HepG2 (cell line): ENCODE results near the gene ALG14. TPM values are rescaled to one million over a fixed set of nuclear protein-coding genes. Genes with fewer than 3 reads are reported as not detected.

Source experiments
- AHR ChIP-seq: IDR thresholded peaks from 2 replicates; pipeline ENCODE4 v1.6.1; 2018; ENCODE audit warnings: missing genetic modification reagents, missing compliant biosample characterization
- ARID3A ChIP-seq: IDR thresholded peaks from 2 replicates; pipeline ENCODE4 v1.6.1; 2012; ENCODE audit warnings: low read depth, low read length, improper control_type of control experiment
- CENPX ChIP-seq: sonication (generic); formaldehyde crosslinking; IDR thresholded peaks from 2 replicates; pipeline ENCODE4 v1.9.0; 2021; ENCODE audit warnings: mild to moderate bottlenecking, missing genetic modification reagents, moderate library complexity
- EHMT2 ChIP-seq: fragments of 200-600 bp; sonication (generic); IDR thresholded peaks from 2 replicates; pipeline ENCODE4 v1.7.0; 2017; ENCODE audit warnings: antibody characterized with exemption, low read depth, low read length, borderline replicate concordance
- ELF1 ChIP-seq: sonication (generic); formaldehyde crosslinking; IDR thresholded peaks from 2 replicates; pipeline ENCODE4 v1.4.0; 2020; ENCODE audit warnings: missing genetic modification reagents
- FOXP1 ChIP-seq, 2 experiments: fragments of 450-650 bp in 1 of 2; IDR thresholded peaks; 2 replicates each; pipeline ENCODE4 v1.6.1; 2017 to 2018; ENCODE audit warnings: antibody characterized with exemption in 1 of 2
- HDAC6 ChIP-seq: fragments of 200-600 bp; sonication (generic); IDR thresholded peaks from 2 replicates; pipeline ENCODE4 v1.7.0; 2017; ENCODE audit warnings: mild to moderate bottlenecking, antibody characterized with exemption, low read length, low read depth
- IKZF4 ChIP-seq: sonication (generic); formaldehyde crosslinking; IDR thresholded peaks from 2 replicates; pipeline ENCODE4 v1.5.1; 2020; ENCODE audit warnings: borderline replicate concordance, mild to moderate bottlenecking, low read depth, missing genetic modification reagents; ENCODE audit errors: not compliant biosample characterization
- MAX ChIP-seq: IDR thresholded peaks from 2 replicates; pipeline ENCODE4 v1.6.1; 2012; ENCODE audit warnings: inconsistent platforms
- MTF2 ChIP-seq: sonication (generic); formaldehyde crosslinking; IDR thresholded peaks from 2 replicates; pipeline ENCODE4 v1.5.0; 2020; ENCODE audit warnings: missing genetic modification reagents, borderline replicate concordance
- RARA ChIP-seq: IDR thresholded peaks from 2 replicates; pipeline ENCODE4 v1.6.1; 2016; ENCODE audit warnings: missing genetic modification reagents, missing compliant biosample characterization
- TFAP4 ChIP-seq: sonication (generic); IDR thresholded peaks from 2 replicates; pipeline ENCODE4 v1.6.1; 2016; ENCODE audit warnings: low read depth, borderline replicate concordance
- U2AF2 ChIP-seq: fragments of 200-400 bp; formaldehyde crosslinking; IDR thresholded peaks from 2 replicates; pipeline ENCODE4 v1.6.1; 2017; ENCODE audit warnings: low read depth, mild to moderate bottlenecking, low read length
- ZBTB20 ChIP-seq: sonication (generic); formaldehyde crosslinking; IDR thresholded peaks from 2 replicates; pipeline ENCODE4 v1.8.1; 2023; ENCODE audit warnings: missing genetic modification reagents, low read depth, mild to moderate bottlenecking, borderline replicate concordance
- ZNF225 ChIP-seq: sonication (generic); formaldehyde crosslinking; IDR thresholded peaks from 2 replicates; pipeline ENCODE4 v1.4.0; 2020; ENCODE audit warnings: mild to moderate bottlenecking, missing genetic modification reagents
- ZNF282 ChIP-seq: fragments of 450-650 bp; IDR thresholded peaks from 2 replicates; pipeline ENCODE4 v1.6.1; 2018; ENCODE audit not compliant: partially characterized antibody
- ZNF432 ChIP-seq: sonication (generic); formaldehyde crosslinking; IDR thresholded peaks from 2 replicates; pipeline ENCODE4 v1.5.0; 2020; ENCODE audit warnings: missing genetic modification reagents, mild to moderate bottlenecking, borderline replicate concordance
- ZNF556 ChIP-seq: sonication (generic); formaldehyde crosslinking; IDR thresholded peaks from 2 replicates; pipeline ENCODE4 v1.4.0; 2020; ENCODE audit warnings: mild to moderate bottlenecking, missing genetic modification reagents, borderline replicate concordance
- ZNF776 ChIP-seq: sonication (generic); formaldehyde crosslinking; IDR thresholded peaks from 2 replicates; pipeline ENCODE4 v1.4.0; 2020; ENCODE audit warnings: mild to moderate bottlenecking, missing genetic modification reagents
- polyA plus RNA-seq, 8 experiments: library from polyadenylated mRNA; depleted of rRNA in 3 of 8; stranded (reverse) in 7 of 8; unstranded in 1 of 8; fragments of >200 nt; fragmentation: Illumina TruSeq in 4 of 8; extraction: Trizol in 4 of 8; gene quantifications; 2 replicates each; pipeline versions ENCODE4 v1.2.1 to v1.2.3, GENCODE V29; 2011 to 2016; ENCODE audit warnings: low read depth in 4 of 8, missing spikeins in 1 of 8, mixed read lengths in 1 of 8; ENCODE audit not compliant: insufficient read depth in 1 of 8
- total RNA-seq, 5 experiments: library from RNA; depleted of rRNA; stranded (reverse); fragments of >200 nt; fragmentation: Illumina TruSeq; extraction: Trizol; gene quantifications; 2 replicates each; pipeline ENCODE4 v1.2.3, GENCODE V29; 2016; ENCODE audit warnings: low read depth in 1 of 5
- TF ChIP-seq, protein P1 (sequence below): IDR thresholded peaks from 2 replicates; pipeline ENCODE4 v1.6.1; 2016
- TF ChIP-seq, protein P2 (sequence below): sonication (generic); formaldehyde crosslinking; conservative IDR thresholded peaks from 2 replicates; pipeline ENCODE4 v1.8.0; 2022; ENCODE audit warnings: low read depth, missing genetic modification reagents
- TF ChIP-seq, protein P3 (sequence below): sonication (generic); formaldehyde crosslinking; IDR thresholded peaks from 2 replicates; pipeline ENCODE4 v1.5.1; 2020; ENCODE audit warnings: mild to moderate bottlenecking, missing genetic modification reagents, moderate library complexity

The ALG14 gene
- total and polyA plus RNA-seq, 2 of the 13 experiments (the other 11 are each of a cell fraction or from before 2014, with no cell fraction given), result 4.5 to 12.7 TPM

GRCh38 chr1:94961582-94961981 is 111.2 kb downstream of the ALG14 start (continued):
- TF ChIP-seq ZNF282 (no peak), ARID3A (no peak), TFAP4 (no peak), EHMT2 (no peak), ELF1 (CRISPR knock-in tag) (no peak), FOXP1 (IDR thresholded peaks at IDR 0.05) (no peak), FOXP1 (CRISPR knock-in tag; IDR thresholded peaks at IDR 0.05) (peak; percentile 85), CENPX (CRISPR knock-in tag) (no peak), RARA (CRISPR knock-in tag) (peak; percentile 75), MAX (no peak), U2AF2 (no peak), MTF2 (CRISPR knock-in tag) (no peak), ZNF225 (CRISPR knock-in tag) (no peak), ZNF776 (CRISPR knock-in tag) (no peak), ZBTB20 (CRISPR knock-in tag) (no peak), HDAC6 (no peak), AHR (no peak), IKZF4 (CRISPR knock-in tag) (no peak), ZNF556 (CRISPR knock-in tag) (no peak), ZNF432 (CRISPR knock-in tag) (no peak)
- TF ChIP-seq, protein P1, sequence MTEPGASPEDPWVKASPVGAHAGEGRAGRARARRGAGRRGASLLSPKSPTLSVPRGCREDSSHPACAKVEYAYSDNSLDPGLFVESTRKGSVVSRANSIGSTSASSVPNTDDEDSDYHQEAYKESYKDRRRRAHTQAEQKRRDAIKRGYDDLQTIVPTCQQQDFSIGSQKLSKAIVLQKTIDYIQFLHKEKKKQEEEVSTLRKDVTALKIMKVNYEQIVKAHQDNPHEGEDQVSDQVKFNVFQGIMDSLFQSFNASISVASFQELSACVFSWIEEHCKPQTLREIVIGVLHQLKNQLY (CRISPR knock-in tag), result no peak
- TF ChIP-seq, protein P2, sequence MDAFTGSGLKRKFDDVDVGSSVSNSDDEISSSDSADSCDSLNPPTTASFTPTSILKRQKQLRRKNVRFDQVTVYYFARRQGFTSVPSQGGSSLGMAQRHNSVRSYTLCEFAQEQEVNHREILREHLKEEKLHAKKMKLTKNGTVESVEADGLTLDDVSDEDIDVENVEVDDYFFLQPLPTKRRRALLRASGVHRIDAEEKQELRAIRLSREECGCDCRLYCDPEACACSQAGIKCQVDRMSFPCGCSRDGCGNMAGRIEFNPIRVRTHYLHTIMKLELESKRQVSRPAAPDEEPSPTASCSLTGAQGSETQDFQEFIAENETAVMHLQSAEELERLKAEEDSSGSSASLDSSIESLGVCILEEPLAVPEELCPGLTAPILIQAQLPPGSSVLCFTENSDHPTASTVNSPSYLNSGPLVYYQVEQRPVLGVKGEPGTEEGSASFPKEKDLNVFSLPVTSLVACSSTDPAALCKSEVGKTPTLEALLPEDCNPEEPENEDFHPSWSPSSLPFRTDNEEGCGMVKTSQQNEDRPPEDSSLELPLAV (CRISPR knock-in tag), result no peak
- TF ChIP-seq, protein P3, sequence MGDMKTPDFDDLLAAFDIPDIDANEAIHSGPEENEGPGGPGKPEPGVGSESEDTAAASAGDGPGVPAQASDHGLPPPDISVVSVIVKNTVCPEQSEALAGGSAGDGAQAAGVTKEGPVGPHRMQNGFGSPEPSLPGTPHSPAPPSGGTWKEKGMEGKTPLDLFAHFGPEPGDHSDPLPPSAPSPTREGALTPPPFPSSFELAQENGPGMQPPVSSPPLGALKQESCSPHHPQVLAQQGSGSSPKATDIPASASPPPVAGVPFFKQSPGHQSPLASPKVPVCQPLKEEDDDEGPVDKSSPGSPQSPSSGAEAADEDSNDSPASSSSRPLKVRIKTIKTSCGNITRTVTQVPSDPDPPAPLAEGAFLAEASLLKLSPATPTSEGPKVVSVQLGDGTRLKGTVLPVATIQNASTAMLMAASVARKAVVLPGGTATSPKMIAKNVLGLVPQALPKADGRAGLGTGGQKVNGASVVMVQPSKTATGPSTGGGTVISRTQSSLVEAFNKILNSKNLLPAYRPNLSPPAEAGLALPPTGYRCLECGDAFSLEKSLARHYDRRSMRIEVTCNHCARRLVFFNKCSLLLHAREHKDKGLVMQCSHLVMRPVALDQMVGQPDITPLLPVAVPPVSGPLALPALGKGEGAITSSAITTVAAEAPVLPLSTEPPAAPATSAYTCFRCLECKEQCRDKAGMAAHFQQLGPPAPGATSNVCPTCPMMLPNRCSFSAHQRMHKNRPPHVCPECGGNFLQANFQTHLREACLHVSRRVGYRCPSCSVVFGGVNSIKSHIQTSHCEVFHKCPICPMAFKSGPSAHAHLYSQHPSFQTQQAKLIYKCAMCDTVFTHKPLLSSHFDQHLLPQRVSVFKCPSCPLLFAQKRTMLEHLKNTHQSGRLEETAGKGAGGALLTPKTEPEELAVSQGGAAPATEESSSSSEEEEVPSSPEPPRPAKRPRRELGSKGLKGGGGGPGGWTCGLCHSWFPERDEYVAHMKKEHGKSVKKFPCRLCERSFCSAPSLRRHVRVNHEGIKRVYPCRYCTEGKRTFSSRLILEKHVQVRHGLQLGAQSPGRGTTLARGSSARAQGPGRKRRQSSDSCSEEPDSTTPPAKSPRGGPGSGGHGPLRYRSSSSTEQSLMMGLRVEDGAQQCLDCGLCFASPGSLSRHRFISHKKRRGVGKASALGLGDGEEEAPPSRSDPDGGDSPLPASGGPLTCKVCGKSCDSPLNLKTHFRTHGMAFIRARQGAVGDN (CRISPR knock-in tag), result no peak
